Measurements from ENCODE around the gene INPP4B.

INPP4B gene

GRCh38 chr4:142743121-142743825, 102.8 kb downstream of the INPP4B start:
- Histone ChIP-seq H3K27me3 (ENCODE audit: insufficient read depth, low read length) (no peaks in the 10 kb centered on the region), H2AFZ (ENCODE audit: low read length) (no peak overlapping the region), H3K4me2 (ENCODE audit: low read length) (no peak overlapping the region), H3K9ac (ENCODE audit: low read length) (no peak overlapping the region), H3K9me2 (ENCODE audit: low read depth, low read length) (no peaks in the 10 kb centered on the region), H3K79me2 (ENCODE audit: insufficient read depth, low read length) (no peaks in the 10 kb centered on the region), H4K20me1 (ENCODE audit: insufficient read depth, low read length) (no peaks in the 10 kb centered on the region), H3K27ac (ENCODE audit: low read depth, low read length, poor library complexity, severe bottlenecking) (no peak overlapping the region), H3K4me1 (ENCODE audit: insufficient read depth, low read length, severe bottlenecking) (no peaks in the 10 kb centered on the region), H3F3A (ENCODE audit: insufficient read depth, low read length) (no peaks in the 10 kb centered on the region), H3K36me3 (ENCODE audit: insufficient read depth, low read length) (no peaks in the 10 kb centered on the region), H3K9me3 (ENCODE audit: low read length) (no peaks in the 10 kb centered on the region), H3K4me3 (ENCODE audit: low read depth, low read length, poor library complexity, severe bottlenecking) (no peak overlapping the region)
- no peak for TF ChIP-seq CTCF (IDR thresholded peaks at IDR 0.05; ENCODE audit: low read length)
- TF ChIP-seq EZH2 (IDR thresholded peaks at IDR 0.05; ENCODE audit: borderline replicate concordance, low read length): no peak

- Histone ChIP-seq H3K9me2 (ENCODE audit: low read depth, low read length) (no peaks in the 10 kb centered on the region), H3F3A (ENCODE audit: insufficient read depth, low read length) (no peaks in the 10 kb centered on the region), H4K20me1 (ENCODE audit: insufficient read depth, low read length) (no peaks in the 10 kb centered on the region), H3K4me3 (ENCODE audit: low read depth, low read length, poor library complexity, severe bottlenecking) (no peak overlapping the region), H3K36me3 (ENCODE audit: insufficient read depth, low read length) (no peaks in the 10 kb centered on the region), H3K9ac (ENCODE audit: low read length) (no peak overlapping the region), H3K9me3 (ENCODE audit: low read length) (no peaks in the 10 kb centered on the region), H3K79me2 (ENCODE audit: insufficient read depth, low read length) (no peaks in the 10 kb centered on the region), H2AFZ (ENCODE audit: low read length) (no peak overlapping the region), H3K27ac (ENCODE audit: low read depth, low read length, poor library complexity, severe bottlenecking) (no peak overlapping the region), H3K27me3 (ENCODE audit: insufficient read depth, low read length) (no peaks in the 10 kb centered on the region), H3K4me1 (ENCODE audit: insufficient read depth, low read length, severe bottlenecking) (no peaks in the 10 kb centered on the region), H3K4me2 (ENCODE audit: low read length) (no peak overlapping the region)
- no peak for TF ChIP-seq CTCF (IDR thresholded peaks at IDR 0.05; ENCODE audit: low read length)
- no peak for TF ChIP-seq EZH2 (IDR thresholded peaks at IDR 0.05; ENCODE audit: borderline replicate concordance, low read length)
These were observed 104.1 kb downstream of the INPP4B start for GRCh38 chr4:142741995-142742394.

- Histone ChIP-seq H3K9ac (ENCODE audit: low read length) (no peak overlapping the region), H3K27ac (ENCODE audit: low read depth, low read length, poor library complexity, severe bottlenecking) (no peak overlapping the region), H3K36me3 (ENCODE audit: insufficient read depth, low read length) (no peaks in the 10 kb centered on the region), H3K27me3 (ENCODE audit: insufficient read depth, low read length) (no peaks in the 10 kb centered on the region), H4K20me1 (ENCODE audit: insufficient read depth, low read length) (no peaks in the 10 kb centered on the region), H3K4me3 (ENCODE audit: low read depth, low read length, poor library complexity, severe bottlenecking) (no peak overlapping the region), H3K9me3 (ENCODE audit: low read length) (no peaks in the 10 kb centered on the region), H3K9me2 (ENCODE audit: low read depth, low read length) (no peaks in the 10 kb centered on the region), H3K4me2 (ENCODE audit: low read length) (no peak overlapping the region), H3K79me2 (ENCODE audit: insufficient read depth, low read length) (no peaks in the 10 kb centered on the region), H3K4me1 (ENCODE audit: insufficient read depth, low read length, severe bottlenecking) (no peaks in the 10 kb centered on the region), H2AFZ (ENCODE audit: low read length) (no peak overlapping the region), H3F3A (ENCODE audit: insufficient read depth, low read length) (no peaks in the 10 kb centered on the region)
- no peak for TF ChIP-seq CTCF (IDR thresholded peaks at IDR 0.05; ENCODE audit: low read length)
- TF ChIP-seq EZH2 (IDR thresholded peaks at IDR 0.05; ENCODE audit: borderline replicate concordance, low read length): no peak
These were observed 117.9 kb downstream of the INPP4B start for GRCh38 chr4:142728233-142728632.
